Fibroblast of upper back skin (primary cell): ENCODE data around the gene BRPF3.
A peak's percentile ranks its signal among the peaks of the same experiment; 100 is the strongest.
"Not testable (repeated sequence)": the region's sequence is repeated elsewhere in the genome, so short reads cannot be mapped to it uniquely, and the experiment has no call there.

Experiments
- DNase-seq: peaks from one replicate; pipeline ENCODE4 v3.0.0-alpha.2; 2013

Gene BRPF3

DNA sequence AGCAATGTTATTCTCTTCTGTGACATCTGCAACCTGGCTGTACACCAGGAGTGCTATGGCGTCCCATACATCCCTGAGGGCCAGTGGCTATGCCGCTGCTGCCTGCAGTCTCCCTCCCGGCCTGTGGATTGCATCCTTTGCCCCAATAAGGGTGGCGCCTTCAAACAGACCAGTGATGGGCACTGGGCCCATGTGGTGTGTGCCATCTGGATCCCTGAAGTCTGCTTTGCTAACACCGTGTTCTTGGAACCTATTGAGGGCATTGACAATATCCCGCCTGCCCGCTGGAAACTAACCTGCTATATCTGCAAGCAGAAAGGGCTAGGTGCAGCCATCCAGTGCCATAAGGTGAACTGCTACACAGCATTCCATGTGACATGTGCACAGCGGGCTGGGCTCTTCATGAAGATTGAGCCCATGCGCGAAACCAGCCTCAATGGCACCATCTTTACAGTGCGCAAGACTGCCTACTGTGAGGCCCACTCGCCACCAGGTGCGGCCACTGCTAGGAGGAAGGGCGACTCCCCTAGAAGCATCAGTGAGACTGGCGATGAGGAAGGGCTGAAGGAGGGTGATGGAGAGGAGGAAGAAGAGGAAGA is 4.6 kb downstream of the BRPF3 start:
- no peak for DNase-seq

DNA sequence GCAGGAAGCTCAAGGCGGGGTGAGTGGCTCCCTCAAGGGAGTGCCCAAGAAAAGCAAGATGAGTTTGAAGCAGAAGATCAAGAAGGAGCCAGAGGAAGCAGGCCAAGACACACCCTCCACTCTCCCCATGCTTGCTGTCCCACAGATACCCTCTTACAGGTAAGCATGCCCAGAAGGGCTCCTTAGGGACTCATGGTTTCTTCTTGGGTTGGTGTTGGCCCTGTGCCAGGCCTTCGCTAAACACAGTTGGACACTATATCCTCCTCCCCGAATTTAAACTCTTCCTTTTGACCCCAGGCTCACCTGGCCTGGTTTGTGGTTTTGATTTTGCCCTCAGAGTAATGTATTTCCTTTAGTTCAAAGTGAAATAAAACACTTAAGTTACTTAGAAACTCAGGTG is 5.1 kb downstream of the BRPF3 start:
- DNase-seq: no peak

GRCh38 chr6:36202101-36202500 is 5.6 kb downstream of the BRPF3 start:
- no peak for DNase-seq

GRCh38 chr6:36204068-36204753 is 7.7 kb downstream of the BRPF3 start:
- DNase-seq: no peak

GRCh38 chr6:36207155-36207554 is 10.6 kb downstream of the BRPF3 start:
- DNase-seq: no peak

- no peak for DNase-seq
Observed at GRCh38 chr6:36209606-36210005, 13.1 kb downstream of the BRPF3 start.

- DNase-seq: no peak
Observed at GRCh38 chr6:36210182-36210581, 13.6 kb downstream of the BRPF3 start.

DNA sequence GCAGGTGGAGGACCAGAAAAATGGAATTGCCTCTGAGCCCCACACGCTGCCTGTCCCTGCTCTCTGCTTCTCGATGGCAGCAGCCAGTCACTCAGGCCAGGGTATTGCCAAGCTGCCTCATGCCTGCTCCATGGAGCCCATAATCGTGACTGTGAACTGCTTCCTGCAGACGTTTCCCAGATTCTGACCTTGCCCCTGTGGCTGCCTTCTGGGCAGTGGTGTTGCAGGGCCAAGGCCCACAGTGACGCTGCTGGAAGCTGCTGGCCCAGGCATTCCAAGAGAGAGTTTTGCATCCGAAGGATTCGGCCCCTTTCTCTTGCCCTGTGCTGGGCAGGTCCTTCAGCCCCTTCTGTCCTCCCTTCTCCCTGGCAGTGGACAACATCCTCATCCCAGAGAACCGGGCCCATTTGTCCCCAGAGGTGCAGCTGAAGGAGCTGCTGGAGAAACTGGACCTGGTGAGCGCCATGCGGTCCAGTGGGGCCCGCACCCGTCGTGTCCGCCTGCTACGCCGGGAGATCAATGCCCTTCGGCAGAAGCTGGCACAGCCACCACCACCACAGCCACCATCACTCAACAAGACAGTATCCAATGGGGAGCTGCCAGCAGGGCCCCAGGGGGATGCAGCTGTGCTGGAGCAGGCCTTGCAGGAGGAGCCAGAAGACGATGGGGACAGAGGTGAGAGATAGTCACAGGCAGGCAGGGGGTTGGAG is 14.5 kb downstream of the BRPF3 start:
- no peak for DNase-seq

DNA sequence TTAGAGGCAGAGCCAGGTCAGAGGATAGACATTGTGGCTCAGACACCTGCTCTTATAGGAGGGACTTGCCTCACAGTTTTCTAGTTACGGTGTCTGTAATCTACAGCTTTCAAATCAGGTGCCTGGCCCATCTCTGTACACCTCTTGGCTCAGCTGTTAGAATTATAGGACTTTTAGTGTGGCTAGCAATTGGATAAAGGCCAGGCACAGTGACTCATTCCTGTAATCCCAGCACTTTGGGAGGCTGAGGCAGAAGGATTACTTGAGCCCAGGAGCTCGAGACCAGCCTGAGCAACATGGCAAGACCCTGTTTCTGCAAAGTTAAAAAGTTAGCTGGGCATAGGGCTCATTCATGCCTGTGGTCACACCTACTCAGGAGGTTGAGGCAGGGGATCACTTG is 20.0 kb downstream of the BRPF3 start:
- peak; percentile 44 for DNase-seq

DNA sequence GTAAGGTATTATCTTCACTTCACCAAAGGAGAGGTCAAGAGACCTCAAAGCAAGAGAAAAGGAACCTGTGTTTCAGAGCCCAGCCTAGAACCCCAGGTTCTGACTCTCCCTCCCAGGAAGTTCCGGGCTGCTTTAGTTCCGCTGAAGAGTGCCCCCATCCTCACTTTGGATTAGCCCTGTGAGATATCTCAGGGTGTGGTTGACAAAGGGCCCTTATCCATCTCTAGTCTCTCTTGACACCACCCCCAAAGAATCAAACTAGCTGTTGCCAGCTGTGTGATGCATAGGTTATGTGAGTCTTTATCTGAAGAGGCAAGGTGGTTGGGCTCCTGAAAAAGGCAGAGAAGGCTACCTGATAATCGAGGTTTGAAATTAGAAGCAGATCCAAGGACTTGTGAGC is 20.6 kb downstream of the BRPF3 start:
- DNase-seq: no peak

- DNase-seq: no peak
Observed at GRCh38 chr6:36217946-36218345, 21.4 kb downstream of the BRPF3 start.

DNA sequence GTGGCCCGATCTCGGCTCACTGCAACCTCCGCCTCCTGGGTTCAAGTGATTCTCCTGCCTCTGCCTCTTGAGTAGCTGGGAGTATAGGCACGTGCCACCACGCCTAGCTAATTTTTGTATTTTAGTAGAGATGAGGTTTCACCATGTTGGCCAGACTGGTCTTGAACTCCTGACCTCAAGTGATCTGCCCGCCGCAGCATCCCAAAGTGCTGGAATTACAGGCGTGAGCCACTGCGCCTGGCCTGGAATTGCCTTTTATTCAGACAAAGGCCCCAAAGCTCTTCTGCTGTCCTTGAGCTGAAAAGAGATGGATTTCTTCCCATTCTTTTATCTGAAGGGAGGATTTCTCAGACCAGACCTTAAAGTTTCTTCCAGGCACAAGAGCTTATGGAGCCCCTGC is 22.0 kb downstream of the BRPF3 start:
- not testable (repeated sequence) for DNase-seq

DNA sequence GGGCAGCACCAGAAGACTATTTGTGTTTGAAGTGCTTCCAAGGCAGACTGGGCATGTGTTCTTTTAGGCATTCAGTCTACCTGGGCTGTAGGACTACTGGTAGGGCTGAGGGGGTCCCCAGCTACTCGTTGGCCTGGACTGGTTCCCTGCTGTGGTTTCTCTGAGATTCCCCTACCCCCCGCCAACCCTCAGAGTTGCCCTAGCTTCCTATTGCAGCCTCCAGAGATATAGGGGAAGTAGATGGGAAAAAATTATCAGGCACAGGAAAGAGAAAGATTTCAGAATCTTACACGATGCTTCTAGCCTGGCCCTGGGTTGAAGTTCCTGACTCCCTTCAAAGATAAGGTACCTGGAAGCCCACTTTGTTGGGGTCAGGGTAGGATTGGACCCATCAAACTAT is 22.5 kb downstream of the BRPF3 start:
- DNase-seq: no peak

- DNase-seq: no peak
Observed at GRCh38 chr6:36220226-36220625, 23.7 kb downstream of the BRPF3 start.

DNA sequence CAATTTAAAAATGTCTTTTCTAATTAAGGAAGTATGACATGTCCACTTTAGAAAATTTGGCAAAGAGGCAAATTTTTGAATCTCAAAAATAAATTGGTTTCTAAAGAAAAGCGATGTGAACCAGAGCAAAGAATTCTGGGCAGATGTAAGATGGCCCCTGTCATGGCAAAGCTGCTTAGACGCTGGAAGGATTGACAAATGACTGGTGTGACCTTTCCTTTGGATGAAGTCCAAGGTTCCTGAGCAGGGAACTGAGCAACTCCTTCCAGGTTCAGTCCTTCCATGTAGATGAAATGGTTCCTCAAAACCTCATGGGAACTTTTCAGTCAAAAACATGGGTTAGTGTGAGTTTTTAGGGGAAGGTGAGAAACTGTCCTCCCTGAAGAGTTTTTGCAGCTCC is 25.1 kb downstream of the BRPF3 start:
- DNase-seq: no peak

DNA sequence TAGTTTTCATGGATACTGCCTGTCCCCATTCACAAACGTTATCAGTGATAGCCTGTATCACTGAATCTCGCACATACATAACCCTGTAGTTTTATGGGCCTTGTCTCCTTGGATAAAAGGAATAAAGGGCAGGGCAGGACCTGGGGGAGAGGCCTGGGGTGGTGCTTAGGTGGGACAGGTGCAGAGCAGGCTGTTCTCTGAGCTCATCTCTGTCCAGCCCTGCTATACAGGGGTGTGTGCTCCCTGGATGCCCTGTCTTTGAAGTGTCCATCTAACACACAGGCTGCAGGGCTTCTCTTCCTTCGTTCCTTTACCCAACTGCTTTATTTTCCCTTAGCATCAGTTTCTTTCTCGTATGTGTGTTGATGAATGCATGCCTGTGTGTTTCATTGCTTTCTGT is 26.4 kb downstream of the BRPF3 start:
- DNase-seq: no peak

GRCh38 chr6:36223706-36224105 is 27.2 kb downstream of the BRPF3 start:
- DNase-seq: peak; percentile 45

DNA sequence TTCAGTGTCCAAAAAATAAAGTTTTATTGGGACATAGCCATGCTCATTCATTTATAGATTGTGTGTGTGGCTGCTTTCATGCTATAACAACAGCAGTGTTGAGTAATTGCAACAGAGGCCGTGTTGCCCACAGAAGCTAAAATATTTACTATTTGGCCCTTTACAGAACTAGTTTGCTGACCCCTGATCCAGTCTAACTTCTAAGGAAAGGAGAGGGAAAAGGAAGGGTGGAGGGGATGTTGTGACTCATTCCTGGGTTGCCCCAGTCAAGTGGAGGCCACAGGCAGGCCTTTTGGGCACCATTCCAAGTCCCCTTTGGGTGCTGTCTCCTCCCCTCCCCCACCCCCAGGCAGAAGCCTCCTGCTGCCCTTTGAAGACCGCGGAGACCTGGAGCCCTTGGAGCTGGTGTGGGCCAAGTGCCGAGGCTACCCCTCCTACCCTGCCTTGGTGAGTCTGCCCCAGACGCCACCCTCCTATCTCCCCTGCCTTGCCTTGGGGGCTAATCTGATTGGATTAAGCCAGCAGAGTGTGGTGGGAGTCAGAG is 28.4 kb downstream of the BRPF3 start:
- DNase-seq: peak; percentile 11

- no peak for DNase-seq
Observed at GRCh38 chr6:36226438-36227047, 30.0 kb downstream of the BRPF3 start.

DNA sequence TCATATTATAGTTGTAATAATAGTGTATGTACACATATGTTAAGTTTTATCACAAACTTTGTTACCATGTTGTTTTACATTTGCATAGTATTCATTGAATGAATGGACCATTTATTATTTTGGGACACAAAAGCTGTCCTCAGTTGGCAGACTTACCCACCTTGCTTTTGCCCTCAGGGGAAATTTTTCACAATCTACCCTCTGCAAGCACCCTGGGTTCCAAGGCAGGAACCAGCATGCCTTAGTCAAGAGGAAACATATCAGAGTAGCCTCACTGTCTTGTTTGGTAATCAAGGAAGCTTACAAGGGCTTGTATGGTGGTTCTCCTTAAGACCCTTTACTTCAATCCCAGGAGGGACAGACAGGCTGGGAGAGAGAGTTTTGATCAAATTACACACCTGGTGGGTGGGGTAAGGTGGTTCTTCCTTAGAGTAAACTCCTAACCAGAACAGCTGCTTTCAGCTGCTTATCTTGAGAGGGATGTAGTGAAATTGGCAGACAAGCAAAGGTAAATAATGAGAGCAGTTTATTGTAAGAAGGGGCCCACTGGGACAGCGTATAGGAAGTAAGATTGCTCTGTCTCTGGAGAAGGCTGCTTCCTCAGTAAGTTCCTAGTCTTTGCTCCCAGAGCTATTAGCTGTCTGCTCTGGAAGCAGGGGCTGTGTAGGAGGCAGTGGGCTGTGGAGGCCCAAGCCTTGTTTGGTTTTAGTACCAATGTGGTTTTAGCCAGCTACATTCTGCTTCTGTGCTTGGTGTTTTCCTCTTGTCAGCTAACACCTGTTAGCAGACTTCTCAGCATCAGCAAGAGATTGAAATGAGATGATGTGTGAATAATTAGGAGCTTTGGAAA is 31.1 kb downstream of the BRPF3 start:
- DNase-seq: no peak

DNA sequence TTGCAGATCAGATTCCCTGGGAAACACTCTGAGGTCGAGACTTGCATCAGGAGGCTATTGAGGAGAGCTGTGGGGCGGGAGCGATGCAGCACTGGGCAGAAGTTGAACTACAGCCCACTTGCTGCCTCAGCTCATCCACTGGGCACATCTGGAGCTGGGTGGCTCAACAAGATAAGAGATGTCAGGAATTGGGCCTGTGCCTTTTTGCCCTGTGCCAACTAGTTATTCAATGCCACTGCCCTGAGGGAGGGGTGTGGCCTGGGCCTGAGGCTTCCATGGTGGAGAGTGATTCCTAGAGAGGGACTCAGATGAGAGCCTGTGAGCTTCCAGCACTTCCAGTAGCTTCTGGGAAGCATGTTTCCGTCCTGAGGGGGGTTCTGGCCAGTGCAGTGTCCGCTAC is 32.7 kb downstream of the BRPF3 start:
- DNase-seq: no peak

DNA sequence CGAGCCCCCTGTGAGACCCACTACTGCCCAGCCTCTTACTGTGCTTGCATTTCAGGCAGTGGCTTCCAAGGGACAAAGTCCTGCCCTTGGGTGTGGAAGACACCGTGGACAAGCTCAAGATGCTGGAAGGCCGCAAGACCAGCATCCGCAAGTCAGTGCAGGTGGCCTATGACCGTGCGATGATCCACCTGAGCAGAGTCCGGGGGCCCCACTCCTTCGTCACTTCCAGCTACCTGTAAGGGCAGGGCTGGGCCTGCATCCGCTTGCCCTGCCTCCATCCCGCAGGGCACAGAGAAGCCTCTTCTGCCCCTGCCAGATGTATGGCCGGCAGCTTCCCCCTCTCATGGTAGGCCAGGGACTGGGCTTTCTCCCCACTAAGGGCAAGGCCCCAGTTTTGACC is 33.8 kb downstream of the BRPF3 start:
- DNase-seq: no peak

DNA sequence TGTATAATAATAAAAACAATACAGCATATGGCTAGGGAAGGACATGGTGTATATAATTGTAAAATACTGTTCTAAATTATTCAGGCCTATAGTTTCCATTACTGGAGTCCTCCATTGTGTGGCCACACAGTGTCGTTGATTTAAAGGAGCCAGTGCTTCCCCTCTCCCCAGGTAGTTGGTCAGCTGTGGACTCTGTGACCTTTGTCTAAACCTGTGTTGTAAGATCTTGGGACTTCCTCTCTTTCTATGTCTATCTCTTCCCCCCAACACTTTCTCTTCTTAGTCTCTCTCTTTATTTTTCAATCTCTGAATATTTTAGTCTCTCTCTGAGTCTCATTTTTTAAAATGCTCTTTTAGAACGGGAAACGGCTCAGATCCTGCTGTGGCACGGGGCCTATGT is 35.6 kb downstream of the BRPF3 start:
- no peak for DNase-seq
